HPDE6-E6E7 (cell line): Measurements from ENCODE around the gene NELFB.

ENCODE experiments used
- DNase-seq: peaks from one replicate; pipeline ENCODE4 v3.0.0; 2011; ENCODE audit warnings: missing footprints; ENCODE audit errors: extremely low spot score

NELFB gene

GRCh38 chr9:137281345-137282116, 26.4 kb downstream of the NELFB start:
- no peak for DNase-seq

GRCh38 chr9:137286975-137287383, 31.9 kb downstream of the NELFB start:
- no peak for DNase-seq

- no peak for DNase-seq
Measured at GRCh38 chr9:137293094-137293481, 38.0 kb downstream of the NELFB start.

DNA sequence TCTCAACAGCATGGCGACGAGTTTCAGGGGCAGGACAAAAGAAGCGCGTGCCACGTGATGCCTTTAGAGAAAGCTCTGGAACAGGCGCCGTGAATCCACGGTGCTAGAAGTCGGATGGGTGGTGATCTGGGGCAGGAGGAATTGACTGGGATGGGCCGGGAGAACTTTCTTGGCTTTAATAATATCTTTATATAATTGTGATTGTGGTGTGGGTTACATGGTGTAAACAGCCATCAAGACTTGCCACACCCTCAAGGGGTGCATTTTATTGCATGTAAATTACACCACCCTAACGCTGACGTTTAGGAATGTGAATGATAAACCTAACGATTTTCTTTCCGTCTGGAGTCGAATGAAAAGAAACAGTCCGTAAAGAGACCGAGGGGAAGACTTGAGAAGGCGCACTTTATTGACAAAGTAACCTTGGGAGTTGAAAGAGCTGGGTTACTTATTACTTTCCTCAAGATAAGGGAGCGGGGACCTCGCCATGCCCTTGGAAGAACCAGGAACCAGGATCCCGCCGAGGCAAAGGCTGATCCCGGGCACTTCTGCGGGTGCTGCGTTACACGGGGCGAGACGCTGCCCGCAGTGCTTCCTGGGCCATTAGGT, 38.5 kb downstream of the NELFB start:
- DNase-seq: no peak

DNA sequence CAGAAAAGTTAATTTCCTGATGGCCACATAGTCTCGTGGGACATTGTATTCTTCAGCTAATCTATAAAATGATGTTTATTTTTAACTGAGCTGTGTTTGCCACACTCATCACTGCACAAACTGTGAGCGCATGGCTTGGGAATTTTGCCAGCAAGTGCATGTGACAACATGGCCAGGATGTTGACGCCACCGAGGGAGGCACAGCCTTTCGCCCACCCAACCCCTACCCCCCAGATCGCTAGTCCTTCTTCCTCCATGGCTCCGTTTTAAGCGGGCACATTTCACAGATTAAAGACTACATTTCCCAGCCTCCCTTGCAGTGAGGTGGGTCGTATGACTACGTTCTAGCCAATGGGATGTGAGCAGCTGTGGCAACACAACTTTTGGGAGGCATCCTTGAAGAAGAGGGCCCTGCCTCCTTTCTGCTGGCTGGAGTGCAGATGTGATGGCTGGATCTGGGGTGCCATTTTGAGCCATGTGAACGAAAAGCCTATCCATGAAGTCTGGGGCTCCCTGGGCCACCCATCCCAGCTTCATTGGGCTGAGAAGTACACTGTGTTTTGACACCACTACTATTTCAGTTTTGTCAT, 39.1 kb downstream of the NELFB start:
- no peak for DNase-seq

DNA sequence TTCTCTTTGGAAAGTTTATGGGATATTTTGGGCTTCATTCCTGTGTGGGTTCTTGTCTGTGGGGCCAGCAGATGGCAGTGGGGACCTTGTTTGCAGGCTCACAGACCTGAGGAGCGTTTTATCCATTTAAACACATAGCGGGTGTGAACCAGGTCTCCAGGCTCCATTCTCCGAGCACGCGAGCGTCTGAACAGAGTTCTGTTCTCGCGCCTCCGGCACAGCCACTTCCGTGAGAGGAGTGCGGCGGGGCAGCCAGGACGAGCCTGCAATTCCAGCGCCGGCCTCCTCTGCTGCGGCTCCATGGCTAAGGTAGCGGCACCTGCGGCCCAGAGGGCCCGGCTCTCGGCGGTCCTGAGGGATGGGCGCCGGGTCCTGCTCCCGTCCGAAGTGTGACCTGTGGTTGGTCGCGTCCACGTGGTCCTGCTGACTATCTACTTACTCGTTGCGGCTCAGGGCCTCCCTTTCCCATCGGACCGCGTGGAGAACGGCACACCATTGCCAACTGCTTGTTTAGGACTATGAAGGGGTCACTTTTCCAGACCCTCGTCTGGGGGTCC, 39.6 kb downstream of the NELFB start:
- DNase-seq: no peak

GRCh38 chr9:137295238-137295811, 40.2 kb downstream of the NELFB start:
- DNase-seq: no peak

DNA sequence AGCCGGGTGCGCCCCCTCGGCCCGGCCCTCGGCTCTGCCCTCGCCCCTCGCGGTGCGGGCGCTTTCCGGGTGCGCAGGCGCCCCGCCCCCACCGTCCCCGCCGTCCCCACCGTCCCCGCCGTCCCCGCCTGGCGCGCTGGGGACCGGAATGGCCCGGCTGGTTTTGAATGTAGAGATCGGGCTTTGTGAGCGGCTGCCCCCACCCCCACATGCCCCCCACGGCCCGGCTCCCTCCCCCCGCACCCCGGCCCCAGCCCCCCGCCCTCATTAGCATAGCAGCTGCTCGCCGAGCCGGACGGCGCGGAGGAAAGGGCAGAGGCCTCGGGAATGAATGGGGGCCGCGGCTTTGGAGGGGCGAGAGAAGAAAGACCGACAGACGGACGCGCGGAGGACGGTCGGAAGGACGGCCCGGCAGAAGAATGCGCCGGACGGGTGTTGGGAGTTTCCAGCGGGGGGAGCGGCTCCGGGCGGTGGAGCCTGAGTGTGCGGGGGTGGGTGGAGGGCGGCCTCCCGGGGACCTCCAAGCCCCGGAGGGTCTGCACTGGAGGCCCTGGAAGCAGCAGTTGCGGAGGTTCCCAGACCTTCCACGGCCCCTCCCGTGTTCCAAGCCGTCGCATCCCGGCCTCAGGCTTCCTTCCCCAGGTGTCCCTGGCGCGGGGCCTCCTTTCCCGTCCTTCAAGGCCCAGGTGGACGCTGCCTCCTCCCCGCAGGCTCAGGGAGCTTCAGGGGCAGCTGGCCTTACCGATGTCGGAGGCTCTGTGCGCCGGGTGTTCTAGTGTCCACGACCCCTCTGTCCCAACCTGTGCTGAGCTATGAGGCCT, 40.9 kb downstream of the NELFB start:
- no peak for DNase-seq

GRCh38 chr9:137296670-137297664, 41.8 kb downstream of the NELFB start:
- no peak for DNase-seq

- no peak for DNase-seq
Measured at GRCh38 chr9:137297966-137298365, 42.8 kb downstream of the NELFB start.

GRCh38 chr9:137298401-137299202, 43.5 kb downstream of the NELFB start:
- DNase-seq: no peak

- DNase-seq: no peak
Measured at GRCh38 chr9:137299203-137299565, 44.1 kb downstream of the NELFB start.

- no peak for DNase-seq
Measured at GRCh38 chr9:137299938-137300337, 44.8 kb downstream of the NELFB start.

- DNase-seq: no peak
Measured at GRCh38 chr9:137300567-137301080, 45.5 kb downstream of the NELFB start.

GRCh38 chr9:137301081-137301947, 46.2 kb downstream of the NELFB start:
- DNase-seq: no peak

DNA sequence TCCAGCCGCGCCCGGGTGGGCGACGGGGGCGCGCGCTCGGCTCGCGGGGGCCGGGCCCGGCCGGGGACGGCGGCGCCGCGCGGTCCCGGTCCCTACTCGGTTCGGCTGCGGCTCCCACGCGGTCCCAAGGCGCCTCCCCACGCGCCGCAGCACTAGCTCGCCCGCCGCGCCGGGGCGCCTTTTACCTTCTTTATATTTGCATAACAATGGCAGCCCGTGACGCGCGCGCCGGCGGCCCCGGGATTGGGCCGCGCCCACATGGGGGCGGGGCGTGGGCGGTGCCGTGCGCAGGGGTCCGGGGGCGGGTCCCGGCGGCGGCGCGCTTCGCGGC, 47.0 kb downstream of the NELFB start, which contains the start of gene NRARP:
TSS of gene NRARP (minus strand) at position 154 of the 331 bp plus-strand sequence. CDS start 343 bp downstream, outside the sequence.
- no peak for DNase-seq

- no peak for DNase-seq
Measured at GRCh38 chr9:137302449-137303150, 47.5 kb downstream of the NELFB start.
